Parathyroid adenoma (tissue), 2 donors: Measurements from ENCODE around the gene GLG1.

Experiments used
- H2AFZ ChIP-seq: fragments of 300-600 bp; sonication (generic); one replicate; pipeline ENCODE4 v1.7.0; 2017; ENCODE audit warnings: antibody characterized with exemption, mild to moderate bottlenecking
- H3K27ac ChIP-seq: fragments of 300-600 bp; sonication (generic); one replicate; pipeline ENCODE4 v1.7.0; 2017
- H3K27me3 ChIP-seq: fragments of 300-600 bp; sonication (generic); one replicate; pipeline ENCODE4 v1.7.0; 2017; ENCODE audit warnings: low read length; ENCODE audit not compliant: control insufficient read depth, insufficient read depth
- H3K36me3 ChIP-seq: fragments of 300-600 bp; sonication (generic); one replicate; pipeline ENCODE4 v1.7.0; 2017; ENCODE audit warnings: low read length; ENCODE audit not compliant: control insufficient read depth, insufficient read depth
- H3K4me1 ChIP-seq: fragments of 300-600 bp; sonication (generic); one replicate; pipeline ENCODE4 v1.7.0; 2017; ENCODE audit warnings: control low read depth
- H3K4me2 ChIP-seq: fragments of 300-600 bp; sonication (generic); one replicate; pipeline ENCODE4 v1.7.0; 2017; ENCODE audit warnings: low read length
- H3K4me3 ChIP-seq: fragments of 300-600 bp; sonication (generic); one replicate; pipeline ENCODE4 v1.7.0; 2017; ENCODE audit warnings: low read depth, low read length
- H3K79me2 ChIP-seq: fragments of 300-600 bp; sonication (generic); one replicate; pipeline ENCODE4 v1.7.0; 2017; ENCODE audit warnings: control low read depth
- H3K9ac ChIP-seq: fragments of 300-600 bp; sonication (generic); one replicate; pipeline ENCODE4 v1.7.0; 2017; ENCODE audit warnings: mild to moderate bottlenecking
- H3K9me3 ChIP-seq: fragments of 300-600 bp; sonication (generic); one replicate; pipeline ENCODE4 v1.7.0; 2017; ENCODE audit warnings: low read length; ENCODE audit not compliant: control insufficient read depth
- TF ChIP-seq, protein P1 (sequence below): fragments of 300-600 bp; sonication (generic); IDR thresholded peaks from one replicate; pipeline ENCODE4 v1.7.0; 2017; ENCODE audit warnings: antibody characterized with exemption, mild to moderate bottlenecking
- donor health status: primary hyperparathyroidism.

GLG1 gene

DNA sequence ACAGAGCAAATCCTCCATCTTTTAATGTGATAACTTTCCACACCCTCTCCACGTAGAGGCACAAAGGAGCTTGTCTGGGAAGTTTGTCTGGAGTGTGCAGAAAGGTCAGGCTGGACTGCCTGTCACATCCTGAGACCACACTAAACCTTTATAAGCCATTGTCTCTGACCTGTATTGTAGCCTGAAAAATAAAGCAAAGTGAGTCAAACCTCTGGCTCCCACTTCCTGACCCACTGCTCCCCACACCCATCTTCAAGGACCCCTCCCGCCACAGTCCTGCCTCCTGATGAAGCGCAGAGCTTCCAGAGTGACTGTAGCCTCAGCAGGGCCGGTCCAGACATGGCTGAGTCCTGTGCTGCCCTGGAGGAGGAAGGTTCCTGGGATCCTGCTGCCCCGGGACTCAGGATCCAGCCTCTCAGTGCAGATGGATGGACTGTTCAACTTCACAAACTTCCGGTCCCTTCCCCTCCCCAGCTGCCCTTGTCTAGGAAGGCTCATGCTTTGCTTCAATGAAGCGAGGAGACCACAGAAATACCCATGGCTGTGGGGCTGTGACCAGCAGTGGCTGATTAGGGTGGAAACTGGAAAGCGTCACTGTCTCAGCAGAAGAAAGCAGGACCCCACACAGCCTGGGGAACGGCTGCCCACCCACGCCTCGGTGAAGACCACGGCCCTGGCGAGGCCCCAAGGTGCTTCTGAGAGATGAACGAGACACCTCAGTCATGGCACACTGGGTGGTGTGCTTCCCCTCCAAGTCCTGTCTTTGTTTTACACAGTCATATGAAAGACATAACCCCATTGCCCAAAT is 154.8 kb downstream of the GLG1 start:
- no peak overlapping the region for H3K9ac ChIP-seq
- H3K4me1 ChIP-seq = no peaks in the 10 kb centered on the region
- H2AFZ ChIP-seq = no peak overlapping the region
- no peaks in the 10 kb centered on the region for H3K9me3 ChIP-seq
- no peaks in the 10 kb centered on the region for H3K36me3 ChIP-seq
- no peak overlapping the region for H3K4me2 ChIP-seq
- TF ChIP-seq, protein P1, sequence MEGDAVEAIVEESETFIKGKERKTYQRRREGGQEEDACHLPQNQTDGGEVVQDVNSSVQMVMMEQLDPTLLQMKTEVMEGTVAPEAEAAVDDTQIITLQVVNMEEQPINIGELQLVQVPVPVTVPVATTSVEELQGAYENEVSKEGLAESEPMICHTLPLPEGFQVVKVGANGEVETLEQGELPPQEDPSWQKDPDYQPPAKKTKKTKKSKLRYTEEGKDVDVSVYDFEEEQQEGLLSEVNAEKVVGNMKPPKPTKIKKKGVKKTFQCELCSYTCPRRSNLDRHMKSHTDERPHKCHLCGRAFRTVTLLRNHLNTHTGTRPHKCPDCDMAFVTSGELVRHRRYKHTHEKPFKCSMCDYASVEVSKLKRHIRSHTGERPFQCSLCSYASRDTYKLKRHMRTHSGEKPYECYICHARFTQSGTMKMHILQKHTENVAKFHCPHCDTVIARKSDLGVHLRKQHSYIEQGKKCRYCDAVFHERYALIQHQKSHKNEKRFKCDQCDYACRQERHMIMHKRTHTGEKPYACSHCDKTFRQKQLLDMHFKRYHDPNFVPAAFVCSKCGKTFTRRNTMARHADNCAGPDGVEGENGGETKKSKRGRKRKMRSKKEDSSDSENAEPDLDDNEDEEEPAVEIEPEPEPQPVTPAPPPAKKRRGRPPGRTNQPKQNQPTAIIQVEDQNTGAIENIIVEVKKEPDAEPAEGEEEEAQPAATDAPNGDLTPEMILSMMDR = no peak
- no peak overlapping the region for H3K4me3 ChIP-seq
- no peaks in the 10 kb centered on the region for H3K79me2 ChIP-seq
- H3K27me3 ChIP-seq = no peaks in the 10 kb centered on the region
- H3K27ac ChIP-seq = no peak overlapping the region

GRCh38 chr16:74450967-74451760 is 155.8 kb downstream of the GLG1 start:
- Histone ChIP-seq H3K79me2 (no peaks in the 10 kb centered on the region), H3K4me2 (no peak overlapping the region), H3K27me3 (no peaks in the 10 kb centered on the region), H3K36me3 (no peaks in the 10 kb centered on the region), H3K27ac (no peak overlapping the region), H2AFZ (no peak overlapping the region), H3K4me1 (no peaks in the 10 kb centered on the region), H3K9ac (no peak overlapping the region), H3K9me3 (no peaks in the 10 kb centered on the region), H3K4me3 (no peak overlapping the region)
- TF ChIP-seq, protein P1 = no peak

- Histone ChIP-seq H3K4me3 (no peak overlapping the region), H3K36me3 (no peaks in the 10 kb centered on the region), H3K27ac (peak overlapping the region; percentile 66), H3K27me3 (no peaks in the 10 kb centered on the region), H3K9me3 (no peaks in the 10 kb centered on the region), H3K9ac (no peak overlapping the region), H2AFZ (no peak overlapping the region), H3K4me1 (no peaks in the 10 kb centered on the region), H3K79me2 (no peaks in the 10 kb centered on the region), H3K4me2 (no peak overlapping the region)
- TF ChIP-seq, protein P1 = no peak
These were observed 156.7 kb downstream of the GLG1 start for GRCh38 chr16:74450236-74450635.

GRCh38 chr16:74449470-74449869 is 157.4 kb downstream of the GLG1 start:
- TF ChIP-seq, protein P1 = no peak
- H3K36me3 ChIP-seq = no peaks in the 10 kb centered on the region
- no peak overlapping the region for H3K4me3 ChIP-seq
- H3K9ac ChIP-seq = no peak overlapping the region
- no peaks in the 10 kb centered on the region for H3K79me2 ChIP-seq
- H3K27ac ChIP-seq = peak overlapping the region; percentile 66
- no peaks in the 10 kb centered on the region for H3K4me1 ChIP-seq
- H3K4me2 ChIP-seq = no peak overlapping the region
- H3K27me3 ChIP-seq = no peaks in the 10 kb centered on the region
- H3K9me3 ChIP-seq = no peaks in the 10 kb centered on the region
- H2AFZ ChIP-seq = no peak overlapping the region
